Spleen (tissue), 11 donors: ENCODE data around the gene ODF2. TPM values are rescaled to one million over a fixed set of nuclear protein-coding genes. Genes with fewer than 3 reads are reported as not detected.
"Not testable (repeated sequence)": the region's sequence is repeated elsewhere in the genome, so short reads cannot be mapped to it uniquely, and the experiment has no call there.

ENCODE experiments used
- DNase-seq: peaks from one replicate; pipeline ENCODE4 v3.0.0-alpha.2; 2020
- H3K27ac ChIP-seq, 8 donors: fragments of 200-600 bp; sonication (generic) in 7 of 8; 1 replicate in 4 of 8; 2 replicates in 4 of 8; pipeline versions ENCODE4 v1.5.0 to v1.8.0; 2016 to 2021; ENCODE audit warnings: inconsistent platforms in 4 of 8, mild to moderate bottlenecking in 4 of 8, moderate library complexity in 1 of 8
- H3K27me3 ChIP-seq, 7 donors: fragments of 200-600 bp; sonication (generic) in 6 of 7; replicated peaks in 1 of 7; 1 replicate in 4 of 7; 2 replicates in 3 of 7; pipeline versions ENCODE4 v1.5.0 to v1.8.0; 2016 to 2021; ENCODE audit warnings: inconsistent platforms in 3 of 7, mild to moderate bottlenecking in 1 of 7
- H3K36me3 ChIP-seq, 6 donors: fragments of 200-600 bp; sonication (generic) in 5 of 6; 1 replicate in 4 of 6; 2 replicates in 2 of 6; pipeline versions ENCODE4 v1.5.0 to v1.8.0; 2016 to 2021; ENCODE audit warnings: inconsistent platforms in 2 of 6
- H3K4me1 ChIP-seq, 6 donors: fragments of 200-600 bp; sonication (generic) in 5 of 6; 1 replicate in 3 of 6; 2 replicates in 3 of 6; pipeline versions ENCODE4 v1.5.0 to v1.8.0; 2016 to 2021; ENCODE audit warnings: inconsistent platforms in 3 of 6
- H3K4me3 ChIP-seq, 8 donors: fragments of 200-600 bp; sonication (generic) in 7 of 8; 1 replicate in 4 of 8; 2 replicates in 4 of 8; pipeline versions ENCODE4 v1.5.0 to v1.8.0; 2016 to 2021; ENCODE audit warnings: inconsistent platforms in 4 of 8, mild to moderate bottlenecking in 4 of 8, moderate library complexity in 2 of 8
- H3K9me3 ChIP-seq, 8 donors: fragments of 200-600 bp; sonication (generic) in 7 of 8; 1 replicate in 4 of 8; 2 replicates in 4 of 8; pipeline versions ENCODE4 v1.5.0 to v1.8.0; 2016 to 2021; ENCODE audit warnings: inconsistent platforms in 4 of 8
- POLR2A ChIP-seq, 3 donors: fragments of 450-650 bp; IDR thresholded peaks; one replicate each; pipeline ENCODE4 v1.5.1; 2017; ENCODE audit warnings: antibody characterized with exemption in 3 of 3, mild to moderate bottlenecking in 1 of 3
- POLR2AphosphoS5 ChIP-seq, 3 donors: sonication (generic); formaldehyde crosslinking; IDR thresholded peaks; one replicate each; pipeline ENCODE4 v1.5.1; 2017; ENCODE audit warnings: antibody characterized with exemption in 3 of 3
- WGBS, 5 donors: extraction: QIAGEN DNeasy Blood & Tissue Kit in 3 of 5; methylation state at CpG; one replicate each; pipeline versions ENCODE4 v1.1.5 to v1.1.7; 2013 to 2018; 5-methylcytosine and 5-hydroxymethylcytosine counted together
- intact Hi-C: fragments of 100-400 bp; cut with DNase I; formaldehyde crosslinking; loops from one replicate; pipeline ENCODE4 v1.15.0; 2023; ENCODE audit warnings: low total_unique reads
- polyA plus RNA-seq, 3 donors: library from polyadenylated mRNA; stranded (reverse); fragments of 200-250 nt; gene quantifications; one replicate each; pipeline ENCODE4 v1.2.1, GENCODE V29; 2013
- total RNA-seq, 7 donors: library from RNA; depleted of rRNA in 3 of 7; stranded (reverse); fragments of >200 nt in 3 of 7; fragmentation: NEBNext Ultra II Directional in 4 of 7; extraction: Animal tissue kit (Norgen Biotek cat#: 25700) in 4 of 7; gene quantifications; one replicate each; pipeline versions ENCODE4 v1.1.0 to v1.2.1, GENCODE V29; 2016 to 2021
- TF ChIP-seq, protein P1 (sequence below), 11 experiments: fragments of 200-600 bp in 7 of 11; fragments of 450-650 bp in 4 of 11; sonication (generic) in 4 of 11; IDR thresholded peaks in 8 of 11; conservative IDR thresholded peaks in 3 of 11; 1 replicate in 7 of 11; 2 replicates in 4 of 11; pipeline versions ENCODE4 v1.4.0 to v1.8.0; 2016 to 2021; ENCODE audit warnings: antibody characterized with exemption in 11 of 11, inconsistent platforms in 4 of 11, mild to moderate bottlenecking in 1 of 11
- donor health status: healthy with polysubstance abuse.
- donor health status: DM: no; HTN: no; CAD: no; lungs with moderate emphysema.
- donor health status: DM: no; HTN: no; CAD: no.
- donor health status: Bipolar disorder and iron deficiency.
- donor health status: healthy.
- donor health status: DM: no; HTN: no; CAD: no.
- donor health status: DM: yes; HTN: yes; CAD: no.

The ODF2 gene
- total and polyA plus RNA-seq, 10 donors, result 13.4 to 37.5 (median 26.6) TPM

DNA sequence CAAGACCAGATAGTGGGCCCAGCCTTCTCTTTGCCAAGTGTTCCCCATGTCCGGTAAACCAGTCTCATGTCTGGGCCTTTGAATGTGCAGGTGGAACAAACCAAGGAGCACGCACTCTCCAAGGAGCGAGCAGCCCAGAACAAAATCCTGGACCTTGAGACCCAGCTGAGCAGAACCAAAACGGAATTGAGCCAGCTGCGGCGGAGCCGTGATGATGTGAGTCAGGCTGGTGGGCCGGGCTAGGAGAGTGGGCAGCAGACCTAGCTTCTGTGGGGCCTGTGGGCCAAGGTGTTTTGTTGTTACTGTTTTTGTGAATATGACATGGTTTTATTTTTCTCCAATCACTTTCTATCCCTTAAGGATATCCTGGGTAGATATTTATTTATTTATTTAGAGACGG lies 43.1 kb downstream of the ODF2 start:
- H3K4me1 ChIP-seq, result peaks cover 4 to 23% (median 16%) of the 10 kb centered on the region in 6 donors

DNA sequence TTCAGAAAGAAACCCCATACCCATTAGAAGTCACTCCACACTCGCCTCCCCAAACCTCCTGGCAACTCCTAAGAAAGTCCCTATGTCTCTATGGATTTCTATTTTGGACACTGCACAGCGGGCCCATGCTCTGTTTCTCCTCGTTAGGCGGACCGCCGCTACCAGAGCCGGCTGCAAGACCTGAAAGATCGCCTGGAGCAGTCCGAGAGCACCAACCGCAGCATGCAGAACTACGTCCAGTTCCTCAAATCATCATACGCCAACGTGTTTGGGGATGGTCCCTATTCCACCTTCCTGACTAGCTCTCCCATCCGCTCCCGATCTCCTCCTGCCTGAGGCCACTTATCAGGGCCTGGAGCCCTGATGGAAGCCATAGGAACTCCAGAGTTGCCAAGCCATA lies 44.1 kb downstream of the ODF2 start:
- 92 to 96% (median 95%) methylated on average over 15 of the region's 15 CpGs for WGBS, 5 donors
- peaks cover 0 to 74% (median 51%) of the 10 kb centered on the region in 6 donors for H3K36me3 ChIP-seq
- no peaks in the 10 kb centered on the region for H3K27me3 ChIP-seq
- peak; percentile 34 for DNase-seq
- TF ChIP-seq POLR2A (IDR thresholded peaks at IDR 0.05) (no peak), POLR2AphosphoS5 (IDR thresholded peaks at IDR 0.05) (no peak)
- TF ChIP-seq, protein P1, sequence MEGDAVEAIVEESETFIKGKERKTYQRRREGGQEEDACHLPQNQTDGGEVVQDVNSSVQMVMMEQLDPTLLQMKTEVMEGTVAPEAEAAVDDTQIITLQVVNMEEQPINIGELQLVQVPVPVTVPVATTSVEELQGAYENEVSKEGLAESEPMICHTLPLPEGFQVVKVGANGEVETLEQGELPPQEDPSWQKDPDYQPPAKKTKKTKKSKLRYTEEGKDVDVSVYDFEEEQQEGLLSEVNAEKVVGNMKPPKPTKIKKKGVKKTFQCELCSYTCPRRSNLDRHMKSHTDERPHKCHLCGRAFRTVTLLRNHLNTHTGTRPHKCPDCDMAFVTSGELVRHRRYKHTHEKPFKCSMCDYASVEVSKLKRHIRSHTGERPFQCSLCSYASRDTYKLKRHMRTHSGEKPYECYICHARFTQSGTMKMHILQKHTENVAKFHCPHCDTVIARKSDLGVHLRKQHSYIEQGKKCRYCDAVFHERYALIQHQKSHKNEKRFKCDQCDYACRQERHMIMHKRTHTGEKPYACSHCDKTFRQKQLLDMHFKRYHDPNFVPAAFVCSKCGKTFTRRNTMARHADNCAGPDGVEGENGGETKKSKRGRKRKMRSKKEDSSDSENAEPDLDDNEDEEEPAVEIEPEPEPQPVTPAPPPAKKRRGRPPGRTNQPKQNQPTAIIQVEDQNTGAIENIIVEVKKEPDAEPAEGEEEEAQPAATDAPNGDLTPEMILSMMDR (IDR thresholded peaks at IDR 0.05 in 8 of 11, conservative IDR thresholded peaks at IDR 0.05 in 3 of 11), result no peak
- intact Hi-C loops, result loop anchor here (10.0 kb wide), 1 partner anchor 55 kb away; the partner anchor contains the start of gene SPTAN1
- H3K27ac ChIP-seq, result no peak overlapping the region
- H3K9me3 ChIP-seq, result no peaks in the 10 kb centered on the region
- peaks cover 0 to 18% (median 10%) of the 10 kb centered on the region in 6 donors for H3K4me1 ChIP-seq
- no peak overlapping the region for H3K4me3 ChIP-seq

More for the DNA sequence above, 43.1 kb downstream of the ODF2 start:
- Histone ChIP-seq H3K27ac (no peak overlapping the region), H3K27me3 (no peaks in the 10 kb centered on the region), H3K4me3 (no peak overlapping the region), H3K9me3 (no peaks in the 10 kb centered on the region), H3K36me3 (peaks cover 0 to 84% (median 59%) of the 10 kb centered on the region in 6 donors)
- DNase-seq, result no peak
- intact Hi-C loops, result no loop called here
- WGBS, 5 donors, result 93 to 100% (median 97%) methylated on average over 9 of the region's 9 CpGs
- TF ChIP-seq POLR2AphosphoS5 (IDR thresholded peaks at IDR 0.05) (no peak), POLR2A (IDR thresholded peaks at IDR 0.05) (no peak)
- TF ChIP-seq, protein P1 (IDR thresholded peaks at IDR 0.05 in 8 of 11, conservative IDR thresholded peaks at IDR 0.05 in 3 of 11), result no peak

DNA sequence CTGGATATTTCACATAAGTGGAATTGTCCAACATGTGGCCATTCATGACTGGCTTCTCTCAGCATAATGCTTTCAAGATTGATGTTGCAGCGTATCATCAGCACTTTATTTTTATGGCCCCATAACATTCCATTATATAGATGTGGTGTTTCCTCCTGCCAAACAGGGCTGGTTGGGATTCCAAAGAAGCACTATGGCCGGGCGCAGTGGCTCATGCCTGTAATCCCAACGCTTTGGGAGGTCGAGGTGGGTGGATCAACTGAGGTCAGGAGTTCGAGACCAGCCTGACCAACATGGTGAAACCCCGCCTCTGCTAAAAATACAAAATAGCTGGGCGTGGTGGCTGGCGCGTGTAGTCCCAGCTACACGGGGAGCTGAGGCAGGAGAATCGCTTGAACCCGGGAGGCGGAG lies 47.6 kb downstream of the ODF2 start:
- WGBS, 5 donors, result 72 to 85% (median 80%) methylated on average over 14 of the region's 14 CpGs
- peak overlapping the region in 2 of 8 donors; percentile 86 to 88 for H3K4me3 ChIP-seq

DNA sequence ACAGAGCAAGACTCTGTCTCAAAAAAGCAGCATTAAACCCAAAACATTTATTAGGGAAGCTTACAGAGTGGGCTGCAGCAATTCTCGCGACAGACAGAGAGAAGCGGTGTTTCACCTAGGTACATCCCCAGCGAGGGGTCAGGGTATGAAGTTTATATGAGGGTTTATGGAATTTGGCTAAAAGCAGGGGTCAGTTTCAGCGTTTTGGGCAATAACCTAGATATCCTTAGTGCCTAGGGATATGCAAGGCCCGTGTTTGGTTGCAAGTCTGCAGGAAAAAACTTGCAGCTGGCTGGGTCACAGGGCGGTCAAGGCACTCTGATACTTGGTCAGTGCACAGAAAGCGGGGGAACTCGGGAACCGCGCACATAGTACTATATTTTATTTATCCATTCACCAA lies 48.1 kb downstream of the ODF2 start:
- Histone ChIP-seq H3K27me3 (no peaks in the 10 kb centered on the region), H3K4me3 (peak overlapping the region in 7 of 8 donors; percentile 72 to 98 (median 88)), H3K9me3 (no peaks in the 10 kb centered on the region), H3K4me1 (peaks cover 10 to 46% (median 26%) of the 10 kb centered on the region in 6 donors), H3K36me3 (peaks cover 0 to 55% (median 22%) of the 10 kb centered on the region in 6 donors), H3K27ac (peak overlapping the region in 6 of 8 donors; percentile 87 to 95 (median 92))
- DNase-seq, result peak; percentile 70
- 29 to 43% (median 32%) methylated on average over 11 of the region's 11 CpGs for WGBS, 5 donors
- TF ChIP-seq POLR2AphosphoS5 (IDR thresholded peaks at IDR 0.05) (no peak), POLR2A (IDR thresholded peaks at IDR 0.05) (no peak)
- TF ChIP-seq, protein P1 (IDR thresholded peaks at IDR 0.05 in 8 of 11, conservative IDR thresholded peaks at IDR 0.05 in 3 of 11), result no peak
- intact Hi-C loops, result loop anchor here (10.0 kb wide), 1 partner anchor 51 kb away; the partner anchor contains the start of gene SPTAN1

More for the DNA sequence above, 47.6 kb downstream of the ODF2 start:
- Histone ChIP-seq H3K27ac (peak overlapping the region in 1 of 8 donors; percentile 94), H3K4me1 (peaks cover 10 to 41% (median 25%) of the 10 kb centered on the region in 6 donors), H3K36me3 (peaks cover 0 to 55% (median 26%) of the 10 kb centered on the region in 6 donors)
- peak; percentile 56 for DNase-seq
- intact Hi-C loops, result loop anchor here (10.0 kb wide), 1 partner anchor 51 kb away; the partner anchor contains the start of gene SPTAN1
- H3K9me3 ChIP-seq, H3K27me3 ChIP-seq: not testable (repeated sequence)
